Stimulated activated CD8-positive, alpha-beta memory T cell treated with anti-CD3 and anti-CD28 coated beads, Interleukin-15, amount 100 ng/mL, for 1 hour (primary cell): Measurements from ENCODE around the gene REXO4.

Source experiments
- DNase-seq: peaks from one replicate; pipeline ENCODE4 v3.0.0-alpha.2; 2020; ENCODE audit warnings: low read depth

REXO4 gene

GRCh38 chr9:133367221-133367620 lies 50.6 kb downstream of the REXO4 start:
- no peak for DNase-seq

DNA sequence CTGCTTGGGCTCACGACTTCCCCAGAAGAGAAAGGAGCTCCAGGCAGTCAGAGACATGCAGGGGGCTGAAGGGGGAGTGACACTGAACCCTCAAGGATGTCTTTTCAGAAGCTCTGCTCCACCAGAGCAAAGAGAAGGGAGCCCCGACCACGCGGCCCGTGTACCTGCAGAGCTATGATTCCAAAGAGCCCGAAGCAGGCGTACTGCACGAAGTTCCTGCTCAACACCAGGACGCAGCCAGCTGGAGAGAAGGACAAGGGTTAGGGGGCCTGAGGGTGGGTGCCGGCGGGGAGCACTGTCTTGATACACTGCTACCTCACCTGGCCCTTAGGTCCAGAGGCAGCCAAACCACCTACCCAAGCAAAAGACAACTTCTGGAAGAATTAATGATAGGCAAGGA lies 51.4 kb downstream of the REXO4 start:
- DNase-seq = no peak

DNA sequence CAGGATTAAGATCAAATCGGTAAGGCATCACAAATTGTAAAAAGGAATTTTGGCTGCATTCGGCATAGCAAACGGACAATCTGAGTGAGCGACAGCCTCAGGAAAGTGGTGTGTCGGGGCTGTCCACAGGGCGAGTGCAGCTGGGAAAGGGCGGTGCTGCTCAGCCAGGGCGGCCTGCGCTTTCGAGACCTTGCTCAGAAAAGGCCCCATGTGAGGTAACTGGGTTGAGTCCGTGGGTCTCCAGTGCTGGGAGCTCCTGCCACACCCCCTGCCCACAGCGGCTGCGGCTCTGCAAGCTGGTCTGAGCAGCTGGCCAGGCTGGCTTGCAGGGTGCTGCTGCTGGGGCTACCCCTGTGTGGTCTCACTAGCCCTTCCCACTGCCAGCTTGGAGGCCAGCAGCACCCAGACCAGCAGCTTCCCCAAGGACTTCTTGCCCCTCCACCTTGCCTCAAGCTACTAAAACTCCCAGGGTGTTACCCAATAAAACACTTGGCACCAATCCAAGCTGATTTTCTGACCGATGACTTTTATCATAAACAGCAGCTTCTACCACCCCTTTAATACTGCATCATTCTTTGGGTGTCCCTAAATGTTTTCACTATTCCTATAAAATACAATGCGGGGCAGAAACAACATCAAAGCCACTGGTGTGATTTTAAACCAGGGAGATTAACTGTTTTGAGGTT lies 55.3 kb downstream of the REXO4 start:
- no peak for DNase-seq

- DNase-seq = no peak
Observed at GRCh38 chr9:133361507-133362092, 56.2 kb downstream of the REXO4 start.

- DNase-seq = no peak
Observed at GRCh38 chr9:133360400-133361393, 57.1 kb downstream of the REXO4 start.

GRCh38 chr9:133359399-133360175 lies 58.2 kb downstream of the REXO4 start:
- no peak for DNase-seq

DNA sequence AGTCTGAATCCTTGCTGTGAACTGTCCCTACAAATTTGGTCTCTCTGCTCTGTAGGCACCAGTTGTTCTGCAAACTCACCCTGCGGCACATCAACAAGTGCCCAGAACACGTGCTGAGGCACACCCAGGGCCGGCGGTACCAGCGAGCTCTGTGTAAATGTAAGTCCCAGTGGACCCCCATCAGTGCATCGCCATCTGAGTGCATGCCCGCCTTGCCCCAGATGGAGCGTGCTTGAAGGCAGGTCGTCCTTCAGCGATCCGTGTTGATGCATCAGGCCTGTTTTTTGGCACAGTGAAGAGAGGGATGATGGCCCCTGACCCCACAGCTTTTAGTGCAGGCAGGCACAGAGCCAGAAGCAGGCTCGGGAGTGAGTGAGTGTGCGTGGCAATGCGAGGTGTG lies 60.2 kb downstream of the REXO4 start:
- no peak for DNase-seq

DNA sequence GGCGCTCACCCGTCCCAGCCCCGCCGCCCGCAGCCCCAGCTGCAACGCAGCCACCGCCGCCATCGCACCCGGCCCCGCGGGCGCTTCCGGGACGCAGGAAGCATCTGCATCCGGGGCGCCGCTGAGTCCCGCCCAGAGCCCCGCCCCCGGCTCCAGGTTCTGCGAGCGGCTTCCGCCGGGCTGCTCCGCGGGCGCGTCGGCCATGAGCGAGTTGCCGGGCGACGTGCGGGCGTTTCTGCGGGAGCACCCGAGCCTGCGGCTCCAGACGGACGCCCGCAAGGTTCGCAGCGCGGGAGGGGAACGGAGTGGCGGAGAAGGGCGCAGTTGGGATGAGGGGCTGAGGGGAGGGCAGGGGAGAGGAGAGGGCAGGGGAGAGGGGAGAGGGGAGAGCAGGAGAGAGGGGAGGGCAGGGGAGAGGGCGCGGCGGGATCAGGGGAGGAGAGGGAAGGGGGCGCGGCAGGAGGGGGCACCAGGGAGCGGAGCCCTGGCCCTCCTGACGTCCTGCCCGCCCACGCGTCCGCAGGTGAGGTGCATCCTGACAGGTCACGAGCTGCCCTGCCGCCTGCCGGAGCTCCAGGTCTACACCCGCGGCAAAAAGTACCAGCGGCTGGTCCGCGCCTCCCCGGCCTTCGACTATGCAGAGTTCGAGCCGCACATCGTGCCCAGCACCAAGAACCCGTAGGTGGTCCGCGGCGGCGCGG lies 61.3 kb downstream of the REXO4 start, which contains the start of the genes SURF1 and SURF2:
Gene SURF1 (minus strand): TSS at position 97 of the 701 bp plus-strand sequence. CDS start 34 bp downstream, at position 63.
Gene SURF2 (plus strand): TSS at position 160 of the 701 bp plus-strand sequence. CDS start 43 bp downstream, at position 203.
- DNase-seq = peak; percentile 75
